ENCODE results near the gene RABGGTA.

DNA sequence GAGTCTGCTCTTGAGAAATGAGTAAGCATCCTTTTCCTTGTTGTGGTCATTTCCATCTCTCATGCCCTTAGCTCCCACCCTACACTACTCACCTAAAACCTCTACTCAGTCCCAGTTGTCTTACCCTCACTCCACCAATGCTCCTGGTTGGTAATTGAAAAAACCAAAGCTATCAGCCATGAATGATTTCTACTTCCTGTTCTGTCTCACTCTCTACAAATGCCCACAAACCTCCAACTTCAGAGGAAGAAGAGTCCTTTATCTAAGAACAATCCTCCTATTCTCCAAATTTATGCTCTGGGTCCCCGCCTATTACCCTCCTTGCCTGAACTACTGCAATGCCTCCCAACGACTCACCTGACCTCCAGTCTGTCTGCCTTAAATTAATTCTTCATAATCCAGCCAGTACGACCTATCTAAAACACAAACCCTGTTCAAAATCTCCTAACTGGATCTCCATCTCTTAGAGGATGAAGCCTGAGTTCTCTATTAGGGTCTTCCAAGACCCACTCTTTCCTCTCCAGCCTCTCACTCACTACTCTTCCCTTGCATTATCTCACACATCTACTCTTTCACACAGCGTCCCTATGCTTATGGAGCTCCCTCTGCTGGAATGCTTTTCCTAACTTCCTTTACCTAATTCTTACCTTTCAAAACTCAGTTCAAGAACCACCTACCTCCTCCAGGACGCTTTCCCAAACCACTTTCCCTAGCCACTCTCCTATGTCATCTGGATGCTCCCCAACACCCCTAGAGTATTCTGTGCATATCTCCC lies 26.0 kb upstream of the RABGGTA start:
- TF ChIP-seq CBX2 (IDR thresholded peaks at IDR 0.05; ENCODE audit: borderline replicate concordance, low read depth) (no peak), RFX5 (IDR thresholded peaks at IDR 0.05) (no peak), CHD2 (IDR thresholded peaks at IDR 0.05; ENCODE audit: low read length, partially characterized antibody) (no peak), MAFK (IDR thresholded peaks at IDR 0.05; ENCODE audit: partially characterized antibody) (no peak), SREBF2 (IDR thresholded peaks at IDR 0.05) (no peak), RARB (CRISPR knock-in tag; IDR thresholded peaks at IDR 0.05) (no peak), BHLHE40 (IDR thresholded peaks at IDR 0.05; ENCODE audit: low read depth, low read length) (no peak), ESRRA (IDR thresholded peaks at IDR 0.05; ENCODE audit: borderline replicate concordance, low read length) (no peak), NFE2L2 (conservative IDR thresholded peaks at IDR 0.05; ENCODE audit: low read length) (no peak)
- TF ChIP-seq, protein P1, sequence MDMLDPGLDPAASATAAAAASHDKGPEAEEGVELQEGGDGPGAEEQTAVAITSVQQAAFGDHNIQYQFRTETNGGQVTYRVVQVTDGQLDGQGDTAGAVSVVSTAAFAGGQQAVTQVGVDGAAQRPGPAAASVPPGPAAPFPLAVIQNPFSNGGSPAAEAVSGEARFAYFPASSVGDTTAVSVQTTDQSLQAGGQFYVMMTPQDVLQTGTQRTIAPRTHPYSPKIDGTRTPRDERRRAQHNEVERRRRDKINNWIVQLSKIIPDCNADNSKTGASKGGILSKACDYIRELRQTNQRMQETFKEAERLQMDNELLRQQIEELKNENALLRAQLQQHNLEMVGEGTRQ (IDR thresholded peaks at IDR 0.05), result no peak
- TF ChIP-seq, protein P2, sequence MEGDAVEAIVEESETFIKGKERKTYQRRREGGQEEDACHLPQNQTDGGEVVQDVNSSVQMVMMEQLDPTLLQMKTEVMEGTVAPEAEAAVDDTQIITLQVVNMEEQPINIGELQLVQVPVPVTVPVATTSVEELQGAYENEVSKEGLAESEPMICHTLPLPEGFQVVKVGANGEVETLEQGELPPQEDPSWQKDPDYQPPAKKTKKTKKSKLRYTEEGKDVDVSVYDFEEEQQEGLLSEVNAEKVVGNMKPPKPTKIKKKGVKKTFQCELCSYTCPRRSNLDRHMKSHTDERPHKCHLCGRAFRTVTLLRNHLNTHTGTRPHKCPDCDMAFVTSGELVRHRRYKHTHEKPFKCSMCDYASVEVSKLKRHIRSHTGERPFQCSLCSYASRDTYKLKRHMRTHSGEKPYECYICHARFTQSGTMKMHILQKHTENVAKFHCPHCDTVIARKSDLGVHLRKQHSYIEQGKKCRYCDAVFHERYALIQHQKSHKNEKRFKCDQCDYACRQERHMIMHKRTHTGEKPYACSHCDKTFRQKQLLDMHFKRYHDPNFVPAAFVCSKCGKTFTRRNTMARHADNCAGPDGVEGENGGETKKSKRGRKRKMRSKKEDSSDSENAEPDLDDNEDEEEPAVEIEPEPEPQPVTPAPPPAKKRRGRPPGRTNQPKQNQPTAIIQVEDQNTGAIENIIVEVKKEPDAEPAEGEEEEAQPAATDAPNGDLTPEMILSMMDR (IDR thresholded peaks at IDR 0.05), result peak; percentile 58
- TF ChIP-seq, protein P3, sequence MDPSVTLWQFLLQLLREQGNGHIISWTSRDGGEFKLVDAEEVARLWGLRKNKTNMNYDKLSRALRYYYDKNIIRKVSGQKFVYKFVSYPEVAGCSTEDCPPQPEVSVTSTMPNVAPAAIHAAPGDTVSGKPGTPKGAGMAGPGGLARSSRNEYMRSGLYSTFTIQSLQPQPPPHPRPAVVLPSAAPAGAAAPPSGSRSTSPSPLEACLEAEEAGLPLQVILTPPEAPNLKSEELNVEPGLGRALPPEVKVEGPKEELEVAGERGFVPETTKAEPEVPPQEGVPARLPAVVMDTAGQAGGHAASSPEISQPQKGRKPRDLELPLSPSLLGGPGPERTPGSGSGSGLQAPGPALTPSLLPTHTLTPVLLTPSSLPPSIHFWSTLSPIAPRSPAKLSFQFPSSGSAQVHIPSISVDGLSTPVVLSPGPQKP (IDR thresholded peaks at IDR 0.05; ENCODE audit: low read depth, low read length), result no peak
- TF ChIP-seq, protein P4, sequence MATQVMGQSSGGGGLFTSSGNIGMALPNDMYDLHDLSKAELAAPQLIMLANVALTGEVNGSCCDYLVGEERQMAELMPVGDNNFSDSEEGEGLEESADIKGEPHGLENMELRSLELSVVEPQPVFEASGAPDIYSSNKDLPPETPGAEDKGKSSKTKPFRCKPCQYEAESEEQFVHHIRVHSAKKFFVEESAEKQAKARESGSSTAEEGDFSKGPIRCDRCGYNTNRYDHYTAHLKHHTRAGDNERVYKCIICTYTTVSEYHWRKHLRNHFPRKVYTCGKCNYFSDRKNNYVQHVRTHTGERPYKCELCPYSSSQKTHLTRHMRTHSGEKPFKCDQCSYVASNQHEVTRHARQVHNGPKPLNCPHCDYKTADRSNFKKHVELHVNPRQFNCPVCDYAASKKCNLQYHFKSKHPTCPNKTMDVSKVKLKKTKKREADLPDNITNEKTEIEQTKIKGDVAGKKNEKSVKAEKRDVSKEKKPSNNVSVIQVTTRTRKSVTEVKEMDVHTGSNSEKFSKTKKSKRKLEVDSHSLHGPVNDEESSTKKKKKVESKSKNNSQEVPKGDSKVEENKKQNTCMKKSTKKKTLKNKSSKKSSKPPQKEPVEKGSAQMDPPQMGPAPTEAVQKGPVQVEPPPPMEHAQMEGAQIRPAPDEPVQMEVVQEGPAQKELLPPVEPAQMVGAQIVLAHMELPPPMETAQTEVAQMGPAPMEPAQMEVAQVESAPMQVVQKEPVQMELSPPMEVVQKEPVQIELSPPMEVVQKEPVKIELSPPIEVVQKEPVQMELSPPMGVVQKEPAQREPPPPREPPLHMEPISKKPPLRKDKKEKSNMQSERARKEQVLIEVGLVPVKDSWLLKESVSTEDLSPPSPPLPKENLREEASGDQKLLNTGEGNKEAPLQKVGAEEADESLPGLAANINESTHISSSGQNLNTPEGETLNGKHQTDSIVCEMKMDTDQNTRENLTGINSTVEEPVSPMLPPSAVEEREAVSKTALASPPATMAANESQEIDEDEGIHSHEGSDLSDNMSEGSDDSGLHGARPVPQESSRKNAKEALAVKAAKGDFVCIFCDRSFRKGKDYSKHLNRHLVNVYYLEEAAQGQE (IDR thresholded peaks at IDR 0.05), result no peak
